OCI-LY7 (cell line): ENCODE results near the gene PODXL2. TPM values are rescaled to one million over a fixed set of nuclear protein-coding genes. Genes with fewer than 3 reads are reported as not detected.
"Not testable (repeated sequence)": the region's sequence is repeated elsewhere in the genome, so short reads cannot be mapped to it uniquely, and the experiment has no call there.

Experiments used
- BruUV-seq: library from RNA; stranded (reverse); fragments of 400-500 nt; replicated peaks from 2 replicates; lab custom pipeline; 2021; lab: Mats Ljungman, UMichigan
- CTCF ChIA-PET: fragments of 300-600 bp; sonication (Branson Sonifier 250); formaldehyde crosslinking; loops from one replicate; lab custom pipeline; 2022; ENCODE audit warnings: antibody characterized with exemption; ENCODE audit not compliant: unreplicated experiment; lab: Charles Lee
- POLR2A ChIA-PET: fragments of 300-600 bp; sonication (Branson Sonifier 250); formaldehyde crosslinking; loops from one replicate; lab custom pipeline; 2022; ENCODE audit warnings: antibody characterized with exemption; lab: Charles Lee
- DNase-seq: peaks from one replicate; pipeline ENCODE4 v3.0.0-alpha.2; 2015; ENCODE audit warnings: low spot score
- H2AFZ ChIP-seq: fragments of 200-600 bp; sonication (generic), shearing (Covaris generic); 2 replicates; pipeline ENCODE4 v1.6.1; 2014; ENCODE audit warnings: mild to moderate bottlenecking, antibody characterized with exemption, low read length, moderate library complexity
- H3K27ac ChIP-seq: fragments of 200-600 bp; sonication (generic); 2 replicates; pipeline ENCODE4 v1.5.1; 2014; ENCODE audit warnings: mixed run types, low read depth, mild to moderate bottlenecking, moderate library complexity, low read length, inconsistent platforms; ENCODE audit not compliant: poor library complexity, severe bottlenecking
- H3K36me3 ChIP-seq: fragments of 200-600 bp; sonication (generic); 2 replicates; pipeline ENCODE4 v1.6.1; 2014; ENCODE audit warnings: mild to moderate bottlenecking, antibody characterized with exemption, low read length, moderate library complexity, mixed read lengths; ENCODE audit not compliant: insufficient read depth
- H3K4me1 ChIP-seq: fragments of 200-600 bp; sonication (generic); 2 replicates; pipeline ENCODE4 v1.5.1; 2014; ENCODE audit warnings: mild to moderate bottlenecking, low read length; ENCODE audit not compliant: insufficient read depth, poor library complexity, severe bottlenecking
- H3K4me2 ChIP-seq: fragments of 200-600 bp; sonication (generic); 2 replicates; pipeline ENCODE4 v1.6.1; 2014; ENCODE audit warnings: mild to moderate bottlenecking, low read length
- H3K4me3 ChIP-seq: fragments of 200-600 bp; sonication (generic); 2 replicates; pipeline ENCODE4 v1.5.1; 2014; ENCODE audit warnings: mild to moderate bottlenecking, low read depth, low read length; ENCODE audit not compliant: poor library complexity, severe bottlenecking
- H3K79me2 ChIP-seq: fragments of 200-600 bp; sonication (generic); 2 replicates; pipeline ENCODE4 v1.6.1; 2016; ENCODE audit warnings: low read depth, mild to moderate bottlenecking, low read length, moderate library complexity, mixed read lengths; ENCODE audit not compliant: insufficient read depth
- H3K9me2 ChIP-seq: fragments of 200-600 bp; sonication (generic); 2 replicates; pipeline ENCODE4 v1.6.1; 2016; ENCODE audit warnings: mild to moderate bottlenecking, low read length, mixed read lengths; ENCODE audit not compliant: insufficient read depth
- H3K9me3 ChIP-seq: fragments of 200-600 bp; sonication (generic); 2 replicates; pipeline ENCODE4 v1.6.1; 2014; ENCODE audit warnings: mild to moderate bottlenecking, mixed run types, low read length, mixed read lengths
- H4K20me1 ChIP-seq: fragments of 200-600 bp; sonication (generic); 2 replicates; pipeline ENCODE4 v1.6.1; 2014; ENCODE audit warnings: mild to moderate bottlenecking, antibody characterized with exemption, low read length, moderate library complexity, mixed read lengths; ENCODE audit not compliant: insufficient read depth
- CTCF ChIP-seq: fragments of 200-600 bp; sonication (generic); conservative IDR thresholded peaks from 2 replicates; pipeline ENCODE4 v1.5.1; 2014; ENCODE audit warnings: mild to moderate bottlenecking, antibody characterized with exemption, low read length, moderate library complexity, mixed read lengths
- EZH2phosphoT487 ChIP-seq: fragments of 200-600 bp; sonication (generic); IDR thresholded peaks from 2 replicates; pipeline ENCODE4 v1.6.1; 2018; ENCODE audit warnings: low read depth, borderline replicate concordance, mild to moderate bottlenecking, mixed run types, antibody characterized with exemption, low read length, moderate library complexity, mixed read lengths
- intact Hi-C: fragments of 100-400 bp; cut with micrococcal nuclease; formaldehyde crosslinking; loops from one replicate; pipeline ENCODE4 v1.10.0; 2022; ENCODE audit not compliant: unreplicated experiment
- total RNA-seq, 2 experiments: library from RNA; depleted of rRNA in 1 of 2; stranded (reverse); fragments of >200 nt in 1 of 2; shearing (Covaris generic) in 1 of 2; gene quantifications; 2 replicates each; pipeline ENCODE4 v1.2.3, GENCODE V29; 2014 to 2022

Gene PODXL2
- total RNA-seq, 2 experiments from 2014 or later, result 16.1 to 29.4 TPM

- Histone ChIP-seq H2AFZ (no peak overlapping the region), H4K20me1 (peaks cover 27% of the 10 kb centered on the region), H3K9me2 (no peaks in the 10 kb centered on the region), H3K36me3 (peaks cover 100% of the 10 kb centered on the region), H3K27ac (no peak overlapping the region), H3K4me1 (peaks cover 33% of the 10 kb centered on the region), H3K4me2 (no peak overlapping the region), H3K9me3 (no peaks in the 10 kb centered on the region; the same call in 1 of the 2 replicates), H3K4me3 (no peak overlapping the region), H3K79me2 (peaks cover 44% of the 10 kb centered on the region)
- no peak for DNase-seq
- BruUV-seq, result no TSS peak
- ChIA-PET CTCF (no interaction called here), POLR2A (no interaction called here)
- intact Hi-C loops, result no loop called here
- TF ChIP-seq EZH2phosphoT487 (no peak), CTCF (no peak)
Measured at GRCh38 chr3:127604035-127604434, 24.9 kb upstream of the PODXL2 start.

GRCh38 chr3:127604546-127605165 lies 24.3 kb upstream of the PODXL2 start:
- peaks cover 29% of the 10 kb centered on the region for H4K20me1 ChIP-seq
- peaks cover 38% of the 10 kb centered on the region for H3K79me2 ChIP-seq
- no TSS peak for BruUV-seq
- POLR2A ChIA-PET, result no interaction called here
- DNase-seq, result no peak
- H3K27ac ChIP-seq, result no peak overlapping the region
- intact Hi-C loops, result no loop called here
- CTCF ChIA-PET, result no interaction called here
- no peak overlapping the region for H3K4me2 ChIP-seq
- H2AFZ ChIP-seq, result no peak overlapping the region
- H3K4me1 ChIP-seq, result peaks cover 32% of the 10 kb centered on the region
- no peak overlapping the region for H3K4me3 ChIP-seq
- H3K36me3 ChIP-seq, result peaks cover 100% of the 10 kb centered on the region
- H3K9me2 ChIP-seq, result no peaks in the 10 kb centered on the region
- TF ChIP-seq EZH2phosphoT487 (no peak), CTCF (no peak)
- no peaks in the 10 kb centered on the region; the same call in 1 of the 2 replicates for H3K9me3 ChIP-seq

GRCh38 chr3:127605547-127605946 lies 23.4 kb upstream of the PODXL2 start:
- POLR2A ChIA-PET, H2AFZ ChIP-seq, DNase-seq, H3K4me3 ChIP-seq, H3K4me2 ChIP-seq, intact Hi-C loops, H3K9me3 ChIP-seq, H3K9me2 ChIP-seq, BruUV-seq, H3K27ac ChIP-seq: not testable (repeated sequence)
- CTCF ChIA-PET, result interaction anchor here (0.6 kb wide), 1 partner anchor 167 kb away, joined by 4 read pairs; no protein-coding TSS in a partner anchor
- Histone ChIP-seq H4K20me1 (peaks cover 35% of the 10 kb centered on the region), H3K4me1 (peaks cover 24% of the 10 kb centered on the region), H3K79me2 (peaks cover 29% of the 10 kb centered on the region), H3K36me3 (peaks cover 99% of the 10 kb centered on the region)
